ENCODE results near the gene ADORA1. TPM values are rescaled to one million over a fixed set of nuclear protein-coding genes. Genes with fewer than 3 reads are reported as not detected.

ADORA1 gene
- total and polyA plus RNA-seq, 4 donors = 0.33 to 1.1 (median 0.37) TPM

- Histone ChIP-seq H3K9me3 (ENCODE audit: control insufficient read depth in 4 of 4, low read length in 3 of 4) (no peaks in the 10 kb centered on the region), H3K27me3 (ENCODE audit: control insufficient read depth in 4 of 4, insufficient read depth in 4 of 4, low read length in 3 of 4) (no peaks in the 10 kb centered on the region), H3K36me3 (ENCODE audit: control insufficient read depth in 4 of 4, insufficient read depth in 3 of 4, low read depth in 1 of 4, low read length in 3 of 4) (no peaks in the 10 kb centered on the region), H3K4me3 (ENCODE audit: low read depth in 1 of 3, low read length in 3 of 3) (no peak overlapping the region), H3K9ac (ENCODE audit: low read depth in 1 of 2, low read length in 2 of 2) (no peak overlapping the region), H3K27ac (ENCODE audit: low read depth in 1 of 2, low read length in 2 of 2) (no peak overlapping the region), H3K4me1 (ENCODE audit: control insufficient read depth in 4 of 4, insufficient read depth in 4 of 4, low read length in 3 of 4) (no peaks in the 10 kb centered on the region)
- TF ChIP-seq RXRA (IDR thresholded peaks at IDR 0.05) (no peak), FOXA2 (IDR thresholded peaks at IDR 0.05) (no peak), GABPA (IDR thresholded peaks at IDR 0.05 in 1 of 2, conservative IDR thresholded peaks at IDR 0.05 in 1 of 2) (no peak), SP1 (IDR thresholded peaks at IDR 0.05) (no peak), JUND (IDR thresholded peaks at IDR 0.05) (no peak), EGR1 (IDR thresholded peaks at IDR 0.05; ENCODE audit: low read depth in 2 of 2) (no peak), FOXA1 (IDR thresholded peaks at IDR 0.05) (no peak), HNF4G (IDR thresholded peaks at IDR 0.05) (no peak), REST (IDR thresholded peaks at IDR 0.05) (no peak), NR2F2 (IDR thresholded peaks at IDR 0.05) (no peak), HNF4A (conservative IDR thresholded peaks at IDR 0.05) (no peak)
- TF ChIP-seq, protein P1, sequence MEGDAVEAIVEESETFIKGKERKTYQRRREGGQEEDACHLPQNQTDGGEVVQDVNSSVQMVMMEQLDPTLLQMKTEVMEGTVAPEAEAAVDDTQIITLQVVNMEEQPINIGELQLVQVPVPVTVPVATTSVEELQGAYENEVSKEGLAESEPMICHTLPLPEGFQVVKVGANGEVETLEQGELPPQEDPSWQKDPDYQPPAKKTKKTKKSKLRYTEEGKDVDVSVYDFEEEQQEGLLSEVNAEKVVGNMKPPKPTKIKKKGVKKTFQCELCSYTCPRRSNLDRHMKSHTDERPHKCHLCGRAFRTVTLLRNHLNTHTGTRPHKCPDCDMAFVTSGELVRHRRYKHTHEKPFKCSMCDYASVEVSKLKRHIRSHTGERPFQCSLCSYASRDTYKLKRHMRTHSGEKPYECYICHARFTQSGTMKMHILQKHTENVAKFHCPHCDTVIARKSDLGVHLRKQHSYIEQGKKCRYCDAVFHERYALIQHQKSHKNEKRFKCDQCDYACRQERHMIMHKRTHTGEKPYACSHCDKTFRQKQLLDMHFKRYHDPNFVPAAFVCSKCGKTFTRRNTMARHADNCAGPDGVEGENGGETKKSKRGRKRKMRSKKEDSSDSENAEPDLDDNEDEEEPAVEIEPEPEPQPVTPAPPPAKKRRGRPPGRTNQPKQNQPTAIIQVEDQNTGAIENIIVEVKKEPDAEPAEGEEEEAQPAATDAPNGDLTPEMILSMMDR (IDR thresholded peaks at IDR 0.05; ENCODE audit: low read depth, low read length, missing input control) = no peak
- TF ChIP-seq, protein P2, sequence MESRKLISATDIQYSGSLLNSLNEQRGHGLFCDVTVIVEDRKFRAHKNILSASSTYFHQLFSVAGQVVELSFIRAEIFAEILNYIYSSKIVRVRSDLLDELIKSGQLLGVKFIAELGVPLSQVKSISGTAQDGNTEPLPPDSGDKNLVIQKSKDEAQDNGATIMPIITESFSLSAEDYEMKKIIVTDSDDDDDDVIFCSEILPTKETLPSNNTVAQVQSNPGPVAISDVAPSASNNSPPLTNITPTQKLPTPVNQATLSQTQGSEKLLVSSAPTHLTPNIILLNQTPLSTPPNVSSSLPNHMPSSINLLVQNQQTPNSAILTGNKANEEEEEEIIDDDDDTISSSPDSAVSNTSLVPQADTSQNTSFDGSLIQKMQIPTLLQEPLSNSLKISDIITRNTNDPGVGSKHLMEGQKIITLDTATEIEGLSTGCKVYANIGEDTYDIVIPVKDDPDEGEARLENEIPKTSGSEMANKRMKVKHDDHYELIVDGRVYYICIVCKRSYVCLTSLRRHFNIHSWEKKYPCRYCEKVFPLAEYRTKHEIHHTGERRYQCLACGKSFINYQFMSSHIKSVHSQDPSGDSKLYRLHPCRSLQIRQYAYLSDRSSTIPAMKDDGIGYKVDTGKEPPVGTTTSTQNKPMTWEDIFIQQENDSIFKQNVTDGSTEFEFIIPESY (IDR thresholded peaks at IDR 0.05) = no peak
- TF ChIP-seq, protein P3, sequence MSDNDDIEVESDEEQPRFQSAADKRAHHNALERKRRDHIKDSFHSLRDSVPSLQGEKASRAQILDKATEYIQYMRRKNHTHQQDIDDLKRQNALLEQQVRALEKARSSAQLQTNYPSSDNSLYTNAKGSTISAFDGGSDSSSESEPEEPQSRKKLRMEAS (IDR thresholded peaks at IDR 0.05) = no peak
- WGBS = 85% methylated on average over 8 of the region's 8 CpGs
- DNase-seq (ENCODE audit: low spot score) = no peak
Observed at GRCh38 chr1:203170625-203171330, 43.3 kb downstream of the ADORA1 start.
